AG09319 (cell line): Measurements from ENCODE around the gene ATP13A2.

Experiments
- DNase-seq: peaks from one replicate; pipeline ENCODE4 v3.0.0-alpha.2; 2010; ENCODE audit warnings: low read depth; ENCODE audit errors: extremely low read depth
- TF ChIP-seq, protein P1 (sequence below): IDR thresholded peaks from 2 replicates; pipeline ENCODE4 v1.5.1; 2011; ENCODE audit warnings: low read depth, mild to moderate bottlenecking, inconsistent platforms, low read length, moderate library complexity

ATP13A2 gene

GRCh38 chr1:17011439-17012307 is at the start of gene ATP13A2:
TSS of gene ATP13A2 (minus strand) at chr1:17011928. CDS start at chr1:17011738, 190 bp downstream.
- no peak for DNase-seq
- TF ChIP-seq, protein P1, sequence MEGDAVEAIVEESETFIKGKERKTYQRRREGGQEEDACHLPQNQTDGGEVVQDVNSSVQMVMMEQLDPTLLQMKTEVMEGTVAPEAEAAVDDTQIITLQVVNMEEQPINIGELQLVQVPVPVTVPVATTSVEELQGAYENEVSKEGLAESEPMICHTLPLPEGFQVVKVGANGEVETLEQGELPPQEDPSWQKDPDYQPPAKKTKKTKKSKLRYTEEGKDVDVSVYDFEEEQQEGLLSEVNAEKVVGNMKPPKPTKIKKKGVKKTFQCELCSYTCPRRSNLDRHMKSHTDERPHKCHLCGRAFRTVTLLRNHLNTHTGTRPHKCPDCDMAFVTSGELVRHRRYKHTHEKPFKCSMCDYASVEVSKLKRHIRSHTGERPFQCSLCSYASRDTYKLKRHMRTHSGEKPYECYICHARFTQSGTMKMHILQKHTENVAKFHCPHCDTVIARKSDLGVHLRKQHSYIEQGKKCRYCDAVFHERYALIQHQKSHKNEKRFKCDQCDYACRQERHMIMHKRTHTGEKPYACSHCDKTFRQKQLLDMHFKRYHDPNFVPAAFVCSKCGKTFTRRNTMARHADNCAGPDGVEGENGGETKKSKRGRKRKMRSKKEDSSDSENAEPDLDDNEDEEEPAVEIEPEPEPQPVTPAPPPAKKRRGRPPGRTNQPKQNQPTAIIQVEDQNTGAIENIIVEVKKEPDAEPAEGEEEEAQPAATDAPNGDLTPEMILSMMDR = no peak

GRCh38 chr1:17061486-17061885 is 49.8 kb upstream of the ATP13A2 start:
- no peak for DNase-seq
- TF ChIP-seq, protein P1 = no peak

DNA sequence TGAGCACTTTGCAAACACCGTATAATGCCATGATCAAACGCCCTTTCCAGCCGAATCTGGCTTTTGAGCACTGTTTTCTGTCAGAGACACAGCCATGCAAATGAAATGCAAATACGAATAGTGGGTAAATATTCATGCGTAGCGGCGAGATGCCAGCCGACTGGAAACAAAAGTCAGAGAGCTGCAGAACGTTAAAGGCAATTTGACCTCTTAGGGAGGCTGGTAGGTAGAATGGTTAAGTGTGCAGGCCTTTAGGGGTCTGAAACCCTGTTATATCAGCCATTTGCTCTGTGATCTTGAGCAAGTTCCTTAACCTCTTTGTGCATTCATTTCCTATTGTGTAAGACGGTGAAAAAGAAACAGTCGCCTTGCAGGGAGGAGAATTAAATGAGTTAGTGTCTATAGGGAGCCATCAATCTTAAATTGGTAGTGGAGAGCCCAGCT is 48.6 kb upstream of the ATP13A2 start:
- TF ChIP-seq, protein P1 = no peak
- DNase-seq = no peak

DNA sequence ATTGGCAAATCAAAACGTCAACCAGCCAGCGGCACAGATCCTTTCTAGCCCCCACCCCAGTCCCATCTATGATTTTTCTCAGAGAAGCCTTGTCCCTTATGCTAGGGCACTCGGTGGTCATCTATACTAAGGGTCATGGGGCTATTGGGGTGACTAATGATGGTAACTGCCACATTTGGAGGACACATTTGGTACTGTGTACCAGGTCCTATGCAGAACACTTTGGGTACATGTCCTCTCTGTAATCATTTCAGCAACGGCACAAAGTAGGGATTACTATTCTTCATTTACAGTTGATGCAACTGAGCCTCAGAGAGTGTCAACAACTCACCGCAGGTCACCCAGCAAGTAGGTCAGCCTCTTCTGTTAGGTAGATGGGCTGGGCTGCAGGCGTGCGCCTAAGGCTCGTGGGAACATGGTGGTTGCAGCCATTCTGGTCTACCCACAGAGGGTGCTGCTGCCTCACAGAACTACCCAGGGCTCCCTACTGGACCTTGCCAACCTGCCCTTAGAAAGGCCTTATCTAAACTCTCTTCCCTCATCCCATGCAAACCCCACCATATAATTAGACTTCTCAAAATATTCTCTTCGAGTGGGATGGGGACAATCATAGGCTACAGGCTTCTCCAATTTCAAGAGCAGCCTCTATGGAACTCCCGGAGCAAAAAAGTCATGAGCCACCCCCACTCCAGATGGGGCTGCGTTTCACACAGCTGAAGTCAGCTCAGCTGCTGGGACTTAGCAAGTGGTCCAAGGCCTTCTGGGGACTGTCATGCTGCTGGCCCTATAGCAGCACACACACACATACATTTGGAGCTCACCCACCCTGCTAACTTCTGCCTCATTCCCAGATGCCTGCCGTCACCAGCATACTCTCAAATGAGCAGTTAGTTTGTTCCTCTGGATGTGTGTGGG is 47.9 kb upstream of the ATP13A2 start:
- DNase-seq = peak; percentile 46
- TF ChIP-seq, protein P1 = peak; percentile 85

GRCh38 chr1:17056551-17056950 is 44.8 kb upstream of the ATP13A2 start:
- TF ChIP-seq, protein P1 = no peak
- no peak for DNase-seq

GRCh38 chr1:17055801-17056200 is 44.1 kb upstream of the ATP13A2 start:
- DNase-seq = no peak
- TF ChIP-seq, protein P1 = no peak
